WERI-Rb-1 (cell line): Measurements from ENCODE around the gene TRPM6.
A peak's percentile ranks its signal among the peaks of the same experiment; 100 is the strongest.

ENCODE experiments used
- DNase-seq: peaks from one replicate; pipeline ENCODE4 v3.0.0-alpha.2; 2020
- H3K27ac ChIP-seq: fragments of 250-450 bp; sonication (Bioruptor Pico); 2 replicates; pipeline ENCODE4 v1.5.1; 2020; ENCODE audit warnings: mild to moderate bottlenecking, moderate library complexity
- H3K27me3 ChIP-seq: fragments of 250-450 bp; sonication (Bioruptor Pico); 2 replicates; pipeline ENCODE4 v1.5.1; 2021; ENCODE audit warnings: mild to moderate bottlenecking, low read depth, moderate library complexity; ENCODE audit not compliant: insufficient read depth, severe bottlenecking
- H3K36me3 ChIP-seq: fragments of 250-450 bp; sonication (Bioruptor Pico); 2 replicates; pipeline ENCODE4 v1.5.1; 2020; ENCODE audit warnings: mild to moderate bottlenecking, moderate library complexity
- H3K4me3 ChIP-seq: 2 replicates; pipeline ENCODE4 v1.5.1; 2011; ENCODE audit warnings: low read depth, mild to moderate bottlenecking, control low read depth, low read length
- H3K9me3 ChIP-seq: fragments of 250-450 bp; sonication (Bioruptor Pico); 2 replicates; pipeline ENCODE4 v1.5.1; 2021; ENCODE audit warnings: mild to moderate bottlenecking, moderate library complexity; ENCODE audit not compliant: severe bottlenecking
- TF ChIP-seq, protein P1 (sequence below): IDR thresholded peaks from 2 replicates; pipeline ENCODE4 v1.5.1; 2011; ENCODE audit warnings: low read depth, mild to moderate bottlenecking, control low read depth, inconsistent platforms, low read length

The TRPM6 gene

DNA sequence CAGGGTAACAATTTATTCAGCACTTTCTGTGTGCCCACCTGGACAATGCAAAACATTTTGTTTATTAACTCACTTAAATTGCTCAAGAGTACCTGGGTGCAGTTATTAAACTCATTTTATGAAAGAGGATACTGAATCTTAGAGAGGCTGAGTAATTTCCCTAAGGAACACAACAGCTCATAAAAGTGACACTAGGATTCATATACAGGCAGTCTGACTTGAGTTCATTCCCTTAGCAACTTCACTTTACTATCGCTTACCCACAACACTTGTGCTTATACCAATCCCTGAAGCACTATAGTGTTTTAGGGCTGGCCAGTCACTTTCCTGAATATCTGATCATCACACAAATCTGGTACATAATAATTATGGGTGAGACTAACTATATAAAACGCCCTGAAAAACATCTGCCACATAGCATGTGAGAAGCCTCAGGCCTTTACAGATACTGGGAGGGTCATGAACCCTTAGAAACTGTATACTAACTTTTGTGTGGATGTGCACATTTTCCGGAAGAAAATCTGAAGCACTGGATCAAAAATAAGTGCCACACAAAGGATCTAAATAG is 11.3 kb downstream of the TRPM6 start:
- DNase-seq, result no peak
- no peaks in the 10 kb centered on the region for H3K36me3 ChIP-seq
- H3K27me3 ChIP-seq, result no peaks in the 10 kb centered on the region
- no peak overlapping the region for H3K4me3 ChIP-seq
- TF ChIP-seq, protein P1, sequence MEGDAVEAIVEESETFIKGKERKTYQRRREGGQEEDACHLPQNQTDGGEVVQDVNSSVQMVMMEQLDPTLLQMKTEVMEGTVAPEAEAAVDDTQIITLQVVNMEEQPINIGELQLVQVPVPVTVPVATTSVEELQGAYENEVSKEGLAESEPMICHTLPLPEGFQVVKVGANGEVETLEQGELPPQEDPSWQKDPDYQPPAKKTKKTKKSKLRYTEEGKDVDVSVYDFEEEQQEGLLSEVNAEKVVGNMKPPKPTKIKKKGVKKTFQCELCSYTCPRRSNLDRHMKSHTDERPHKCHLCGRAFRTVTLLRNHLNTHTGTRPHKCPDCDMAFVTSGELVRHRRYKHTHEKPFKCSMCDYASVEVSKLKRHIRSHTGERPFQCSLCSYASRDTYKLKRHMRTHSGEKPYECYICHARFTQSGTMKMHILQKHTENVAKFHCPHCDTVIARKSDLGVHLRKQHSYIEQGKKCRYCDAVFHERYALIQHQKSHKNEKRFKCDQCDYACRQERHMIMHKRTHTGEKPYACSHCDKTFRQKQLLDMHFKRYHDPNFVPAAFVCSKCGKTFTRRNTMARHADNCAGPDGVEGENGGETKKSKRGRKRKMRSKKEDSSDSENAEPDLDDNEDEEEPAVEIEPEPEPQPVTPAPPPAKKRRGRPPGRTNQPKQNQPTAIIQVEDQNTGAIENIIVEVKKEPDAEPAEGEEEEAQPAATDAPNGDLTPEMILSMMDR, result no peak
- no peak overlapping the region for H3K27ac ChIP-seq
- peaks cover 23% of the 10 kb centered on the region for H3K9me3 ChIP-seq

DNA sequence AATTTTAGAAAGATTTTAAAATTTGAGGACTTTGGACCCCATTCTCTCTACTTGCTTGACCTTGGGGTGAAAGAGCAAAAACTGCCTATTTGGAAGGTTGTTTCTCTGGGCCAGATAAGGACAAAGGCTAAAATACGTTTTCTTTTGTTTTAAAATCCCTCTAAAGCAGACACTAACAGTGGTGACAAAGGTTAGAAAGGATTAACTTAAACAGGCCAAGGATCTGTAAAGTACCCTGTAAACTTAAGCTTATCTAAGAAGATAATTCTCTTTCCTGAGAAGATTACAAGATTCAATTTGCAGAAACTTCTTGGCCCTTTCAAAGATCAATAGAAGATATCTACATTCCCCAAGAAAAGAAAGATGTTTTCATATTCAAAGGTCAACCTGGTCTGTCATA is 12.1 kb downstream of the TRPM6 start:
- Histone ChIP-seq H3K27ac (peak overlapping the region; percentile 30; the same call in 1 of the 2 replicates), H3K36me3 (no peaks in the 10 kb centered on the region), H3K27me3 (no peaks in the 10 kb centered on the region), H3K9me3 (peaks cover 23% of the 10 kb centered on the region), H3K4me3 (no peak overlapping the region)
- no peak for DNase-seq
- TF ChIP-seq, protein P1, result no peak

DNA sequence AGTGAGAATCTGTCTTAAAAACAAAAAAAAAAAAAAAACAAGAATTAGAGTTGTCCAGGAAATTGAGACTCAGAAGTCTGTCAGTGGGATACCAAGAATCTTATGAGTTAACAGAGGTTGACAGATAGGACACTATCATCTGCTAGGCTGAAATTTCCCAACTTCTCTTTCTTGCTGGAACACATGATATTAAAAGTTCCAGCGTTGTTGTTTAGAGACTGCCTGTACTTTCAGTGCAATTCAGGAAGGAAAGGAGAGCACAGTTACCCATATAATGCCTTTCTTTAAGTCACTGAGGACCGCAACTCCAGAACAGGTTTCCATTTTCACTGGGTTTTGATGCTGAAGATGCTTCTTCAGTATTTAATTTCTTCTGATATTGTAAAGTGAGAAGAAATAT is 13.5 kb downstream of the TRPM6 start:
- Histone ChIP-seq H3K27me3 (no peaks in the 10 kb centered on the region), H3K4me3 (no peak overlapping the region), H3K27ac (no peak overlapping the region), H3K9me3 (peaks cover 16% of the 10 kb centered on the region), H3K36me3 (no peaks in the 10 kb centered on the region)
- TF ChIP-seq, protein P1, result no peak
- DNase-seq, result no peak

DNA sequence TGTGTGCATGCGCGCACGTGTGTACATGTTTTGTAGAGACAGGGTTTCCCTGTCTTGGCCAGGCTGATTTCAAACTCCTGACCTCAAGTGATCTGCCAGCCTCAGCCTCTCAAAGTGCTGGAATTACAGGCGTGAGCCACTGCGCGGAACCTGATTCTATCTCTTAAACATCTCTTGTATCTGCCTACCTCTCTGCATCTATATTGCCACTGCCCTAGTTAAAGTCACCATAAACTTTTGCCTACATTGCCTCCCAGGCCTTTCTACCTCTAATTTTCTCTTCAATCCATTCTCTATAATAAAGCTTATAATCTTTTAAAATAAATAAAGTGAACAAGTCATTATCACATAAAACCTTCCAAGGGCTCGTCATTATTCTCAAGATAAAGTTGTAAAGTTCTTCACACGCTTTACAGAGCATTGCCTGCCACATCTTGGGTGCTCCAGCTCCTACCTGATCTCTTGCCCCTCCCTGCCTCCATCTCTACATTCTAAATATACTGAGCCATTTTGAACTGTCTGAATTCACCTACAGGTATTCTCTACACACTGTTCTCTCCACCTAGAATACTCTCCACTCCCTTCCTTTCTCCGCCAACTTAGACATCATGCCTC is 15.0 kb downstream of the TRPM6 start:
- Histone ChIP-seq H3K27ac (no peak overlapping the region), H3K9me3 (peaks cover 6% of the 10 kb centered on the region), H3K4me3 (no peak overlapping the region), H3K36me3 (no peaks in the 10 kb centered on the region), H3K27me3 (no peaks in the 10 kb centered on the region)
- TF ChIP-seq, protein P1, result no peak
- DNase-seq, result no peak

DNA sequence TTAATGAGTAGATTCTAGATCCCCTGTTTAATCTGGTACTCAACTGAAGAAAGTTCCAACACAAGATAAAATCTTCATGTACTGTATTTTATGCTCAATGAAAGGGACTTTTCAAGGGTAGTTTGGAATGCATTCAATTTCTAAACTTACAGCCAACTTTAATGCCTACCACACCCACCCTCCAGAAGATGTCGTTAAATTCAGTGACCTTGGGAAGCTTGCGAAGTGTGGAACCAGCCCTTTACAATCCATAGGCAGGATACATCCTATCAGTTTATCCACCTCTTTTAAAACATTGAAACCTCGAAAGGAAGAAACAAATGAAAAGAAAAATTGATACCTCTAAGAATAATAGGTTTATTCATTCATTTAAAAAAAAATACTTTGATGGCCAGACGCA is 20.2 kb downstream of the TRPM6 start:
- TF ChIP-seq, protein P1, result no peak
- no peaks in the 10 kb centered on the region for H3K27me3 ChIP-seq
- DNase-seq, result no peak
- H3K36me3 ChIP-seq, result no peaks in the 10 kb centered on the region
- H3K4me3 ChIP-seq, result no peak overlapping the region
- no peak overlapping the region for H3K27ac ChIP-seq
- no peaks in the 10 kb centered on the region for H3K9me3 ChIP-seq

DNA sequence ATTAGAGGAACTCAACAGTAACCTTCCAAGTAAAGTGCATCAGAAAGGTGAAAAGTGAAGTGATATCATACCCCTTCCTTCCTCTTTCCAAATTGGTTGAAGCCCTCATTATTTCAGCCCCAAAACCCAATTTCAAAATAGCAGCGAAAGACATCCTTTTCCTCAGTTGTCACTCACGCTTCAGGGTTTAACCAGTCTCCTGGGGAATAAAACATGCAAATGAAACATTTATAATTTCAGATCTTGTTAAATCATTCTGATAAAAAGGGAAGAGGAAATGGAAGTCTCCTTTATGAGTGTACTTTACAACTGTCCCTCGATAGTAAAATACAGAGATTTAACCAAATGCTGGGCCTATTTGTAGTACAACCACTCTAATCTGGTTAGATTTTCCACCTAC is 22.5 kb downstream of the TRPM6 start:
- no peaks in the 10 kb centered on the region for H3K27me3 ChIP-seq
- no peak overlapping the region for H3K4me3 ChIP-seq
- DNase-seq, result no peak
- TF ChIP-seq, protein P1, result no peak
- H3K27ac ChIP-seq, result no peak overlapping the region
- no peaks in the 10 kb centered on the region for H3K36me3 ChIP-seq
- no peaks in the 10 kb centered on the region for H3K9me3 ChIP-seq
